A673 (cell line): Measurements from ENCODE around the gene RDH16. TPM values are rescaled to one million over a fixed set of nuclear protein-coding genes. Genes with fewer than 3 reads are reported as not detected.

Source experiments
- BruUV-seq: library from RNA; stranded (reverse); fragments of 400-500 nt; replicated peaks from 2 replicates; lab custom pipeline; 2021; lab: Mats Ljungman, UMichigan
- CTCF ChIA-PET: fragments of 300-600 bp; sonication (Branson Sonifier 250); formaldehyde crosslinking; loops from one replicate; lab custom pipeline; 2022; ENCODE audit warnings: antibody characterized with exemption; lab: Charles Lee
- POLR2A ChIA-PET: fragments of 300-600 bp; sonication (Branson Sonifier 250); formaldehyde crosslinking; loops from one replicate; lab custom pipeline; 2022; ENCODE audit warnings: antibody characterized with exemption; ENCODE audit not compliant: low non-redundant PET; lab: Charles Lee
- DNase-seq: peaks from one replicate; pipeline ENCODE4 v3.0.0-alpha.2; 2015; ENCODE audit warnings: low spot score
- H3K27ac ChIP-seq: fragments of 200-600 bp; sonication (generic); 2 replicates; pipeline ENCODE4 v1.5.1; 2016; ENCODE audit warnings: mixed run types, low read depth, mild to moderate bottlenecking, mixed read lengths, antibody characterized with exemption, low read length; ENCODE audit not compliant: poor library complexity, severe bottlenecking
- H3K27me3 ChIP-seq: fragments of 200-600 bp; sonication (generic); replicated peaks from 2 replicates; pipeline ENCODE4 v1.6.1; 2017; ENCODE audit warnings: mixed run types, low read depth, mild to moderate bottlenecking, mixed read lengths, antibody characterized with exemption, low read length; ENCODE audit not compliant: insufficient read depth, poor library complexity
- H3K36me3 ChIP-seq: fragments of 200-600 bp; sonication (generic); 2 replicates; pipeline ENCODE4 v1.6.1; 2016; ENCODE audit warnings: mixed run types, mild to moderate bottlenecking, mixed read lengths, antibody characterized with exemption, low read length; ENCODE audit not compliant: insufficient read depth, poor library complexity, severe bottlenecking
- H3K4me1 ChIP-seq: fragments of 200-600 bp; sonication (generic); 2 replicates; pipeline ENCODE4 v1.6.1; 2017; ENCODE audit warnings: mixed run types, mild to moderate bottlenecking, mixed read lengths, antibody characterized with exemption, low read length; ENCODE audit not compliant: insufficient read depth, poor library complexity, severe bottlenecking
- H3K4me3 ChIP-seq: fragments of 200-600 bp; sonication (generic); 2 replicates; pipeline ENCODE4 v1.5.1; 2016; ENCODE audit warnings: low read depth, mixed run types, mild to moderate bottlenecking, mixed read lengths, low read length; ENCODE audit not compliant: poor library complexity, severe bottlenecking
- H3K9me3 ChIP-seq: fragments of 200-600 bp; sonication (generic); 2 replicates; pipeline ENCODE4 v1.6.1; 2016; ENCODE audit warnings: mixed run types, low read depth, mild to moderate bottlenecking, mixed read lengths, antibody characterized with exemption, low read length; ENCODE audit not compliant: poor library complexity, severe bottlenecking
- CTCF ChIP-seq: fragments of 300-800, 200-600 bp; sonication (generic); conservative IDR thresholded peaks from 2 replicates; pipeline ENCODE4 v1.5.1; 2017; ENCODE audit warnings: low read depth, mild to moderate bottlenecking, antibody characterized with exemption, low read length, moderate library complexity, mixed read lengths
- EZH2 ChIP-seq: fragments of 200-600 bp; sonication (generic); IDR thresholded peaks from 2 replicates; pipeline ENCODE4 v1.6.1; 2017; ENCODE audit warnings: borderline replicate concordance, low read depth, mild to moderate bottlenecking, mixed read lengths, antibody characterized with exemption, low read length; ENCODE audit not compliant: poor library complexity, severe bottlenecking
- intact Hi-C: fragments of 100-400 bp; cut with micrococcal nuclease; formaldehyde crosslinking; loops from one replicate; pipeline ENCODE4 v1.10.0; 2022; ENCODE audit not compliant: unreplicated experiment
- total RNA-seq: library from RNA; stranded (reverse); gene quantifications from 2 replicates; pipeline ENCODE4 v1.2.3, GENCODE V29; 2021

The RDH16 gene
- total RNA-seq, 1 experiment from 2014 or later, result 0.24 TPM

- no peak overlapping the region for H3K4me3 ChIP-seq
- peaks cover 6% of the 10 kb centered on the region for H3K4me1 ChIP-seq
- CTCF ChIA-PET, result interaction anchor here (0.5 to 1.6 kb wide), 10 partner anchors 13 to 302 kb away, joined by 3 to 16 read pairs (median 4); partner anchors contain the start of gene LRP1
- TF ChIP-seq CTCF, result peak; percentile 88
- TF ChIP-seq EZH2, result no peak
- H3K27me3 ChIP-seq, result no peaks in the 10 kb centered on the region
- peaks cover 55% of the 10 kb centered on the region for H3K36me3 ChIP-seq
- no TSS peak for BruUV-seq
- H3K27ac ChIP-seq, result no peak overlapping the region
- intact Hi-C loops, result no loop called here
- DNase-seq, result peak; percentile 72
- POLR2A ChIA-PET, result no interaction called here
- H3K9me3 ChIP-seq, result no peaks in the 10 kb centered on the region
Measured at GRCh38 chr12:57001448-57001906, 44.1 kb upstream of the RDH16 start.

GRCh38 chr12:57000393-57000792, 43.0 kb upstream of the RDH16 start:
- ChIA-PET CTCF (no interaction called here), POLR2A (no interaction called here)
- peaks cover 4% of the 10 kb centered on the region for H3K4me1 ChIP-seq
- peaks cover 55% of the 10 kb centered on the region for H3K36me3 ChIP-seq
- TF ChIP-seq EZH2 (no peak), CTCF (no peak)
- H3K27me3 ChIP-seq, result no peaks in the 10 kb centered on the region
- no peak overlapping the region for H3K4me3 ChIP-seq
- no peak overlapping the region for H3K27ac ChIP-seq
- H3K9me3 ChIP-seq, result no peaks in the 10 kb centered on the region
- no TSS peak for BruUV-seq
- intact Hi-C loops, result no loop called here
- no peak for DNase-seq

- no peak overlapping the region for H3K4me3 ChIP-seq
- H3K27me3 ChIP-seq, result no peaks in the 10 kb centered on the region
- H3K27ac ChIP-seq, result no peak overlapping the region
- H3K4me1 ChIP-seq, result no peaks in the 10 kb centered on the region
- intact Hi-C loops, result no loop called here
- peaks cover 52% of the 10 kb centered on the region for H3K36me3 ChIP-seq
- DNase-seq, result no peak
- CTCF ChIA-PET, result no interaction called here
- BruUV-seq, result no TSS peak
- H3K9me3 ChIP-seq, result no peaks in the 10 kb centered on the region
- no peak for TF ChIP-seq CTCF
- TF ChIP-seq EZH2, result no peak
- POLR2A ChIA-PET, result no interaction called here
Measured at GRCh38 chr12:56999456-56999855, 42.0 kb upstream of the RDH16 start.
